Naive thymus-derived CD4-positive, alpha-beta T cell (primary cell): ENCODE measurements around the gene GYG1. TPM values are rescaled to one million over a fixed set of nuclear protein-coding genes. Genes with fewer than 3 reads are reported as not detected.

Experiments used
- ATAC-seq: fragments of 150-1000 bp; cut with Tn5 transposase; 2 replicates; pipeline ENCODE4 v1.10.0; 2021; ENCODE audit warnings: mild to moderate bottlenecking, moderate library complexity
- CTCF ChIA-PET: fragments of 350-600 bp; sonication (Branson Sonifier 250); formaldehyde crosslinking; loops from one replicate; lab custom pipeline; 2021; ENCODE audit warnings: antibody characterized with exemption; lab: Charles Lee
- POLR2A ChIA-PET: fragments of 350-600 bp; sonication (Branson Sonifier 250); formaldehyde crosslinking; loops from one replicate; lab custom pipeline; 2021; ENCODE audit warnings: antibody characterized with exemption, inconsistent platforms; lab: Charles Lee
- DNase-seq, 9 donors: peaks; one replicate each; pipeline versions ENCODE4 v3.0.0 to v3.0.0-alpha.2; 2020 to 2022; ENCODE audit warnings: mixed read lengths in 1 of 9
- H3K27ac ChIP-seq: one replicate; pipeline ENCODE4 v1.7.0; 2013; ENCODE audit warnings: mild to moderate bottlenecking, low read depth, low read length, moderate library complexity
- H3K27me3 ChIP-seq, 2 donors: one replicate each; pipeline ENCODE4 v1.7.0; 2013; ENCODE audit warnings: low read length in 2 of 2, mild to moderate bottlenecking in 2 of 2, moderate library complexity in 2 of 2; ENCODE audit not compliant: control insufficient read depth in 2 of 2, insufficient read depth in 2 of 2
- H3K36me3 ChIP-seq, 3 experiments: 1 replicate in 2 of 3; 2 replicates in 1 of 3; pipeline ENCODE4 v1.7.0; 2013; ENCODE audit warnings: low read length in 3 of 3, mild to moderate bottlenecking in 3 of 3, moderate library complexity in 1 of 3; ENCODE audit not compliant: insufficient read depth in 3 of 3, control insufficient read depth in 2 of 3
- H3K4me1 ChIP-seq, 2 donors: one replicate each; pipeline ENCODE4 v1.7.0; 2013; ENCODE audit warnings: low read length in 2 of 2, mild to moderate bottlenecking in 2 of 2, moderate library complexity in 1 of 2; ENCODE audit not compliant: control insufficient read depth in 2 of 2, insufficient read depth in 2 of 2
- H3K4me3 ChIP-seq: 2 replicates; pipeline ENCODE4 v1.7.0; 2013; ENCODE audit warnings: mild to moderate bottlenecking, low read length
- H3K9me3 ChIP-seq, 3 experiments: 1 replicate in 2 of 3; 2 replicates in 1 of 3; pipeline ENCODE4 v1.7.0; 2013; ENCODE audit warnings: low read length in 3 of 3; ENCODE audit not compliant: control insufficient read depth in 2 of 3
- H3K27ac Mint-ChIP-seq, 9 donors: one replicate each; pipeline ENCODE4 v1.8.0; 2020 to 2022; ENCODE audit warnings: mixed read lengths in 9 of 9, mild to moderate bottlenecking in 8 of 9, moderate library complexity in 5 of 9, inconsistent platforms in 2 of 9
- H3K27me3 Mint-ChIP-seq, 5 donors: one replicate each; pipeline ENCODE4 v1.8.0; 2021 to 2022; ENCODE audit warnings: mixed read lengths in 5 of 5, mild to moderate bottlenecking in 1 of 5
- H3K36me3 Mint-ChIP-seq, 5 donors: one replicate each; pipeline ENCODE4 v1.8.0; 2020 to 2022; ENCODE audit warnings: mixed read lengths in 5 of 5, mild to moderate bottlenecking in 3 of 5, inconsistent platforms in 1 of 5
- H3K4me1 Mint-ChIP-seq, 7 donors: one replicate each; pipeline ENCODE4 v1.8.0; 2020 to 2022; ENCODE audit warnings: mixed read lengths in 7 of 7, mild to moderate bottlenecking in 3 of 7, inconsistent platforms in 1 of 7
- H3K4me3 Mint-ChIP-seq, 10 donors: one replicate each; pipeline ENCODE4 v1.8.0; 2020 to 2022; ENCODE audit warnings: mild to moderate bottlenecking in 10 of 10, mixed read lengths in 10 of 10, moderate library complexity in 6 of 10, inconsistent platforms in 2 of 10
- H3K9me3 Mint-ChIP-seq, 11 donors: one replicate each; pipeline ENCODE4 v1.8.0; 2020 to 2022; ENCODE audit warnings: mixed read lengths in 11 of 11, mild to moderate bottlenecking in 4 of 11, inconsistent platforms in 1 of 11, moderate library complexity in 1 of 11
- intact Hi-C, 2 donors: fragments of 100-400 bp; cut with micrococcal nuclease; formaldehyde crosslinking; loops; one replicate each; pipeline ENCODE4 v1.15.1; 2023
- polyA plus RNA-seq, 2 donors: library from polyadenylated mRNA; unstranded; fragments of 300-500 nt; fragmentation: Illumina TruSeq; gene quantifications; one replicate each; pipeline ENCODE4 v1.2.3, GENCODE V29; 2021
- total RNA-seq, 6 experiments: library from RNA in 5 of 6; stranded (reverse) in 5 of 6; gene quantifications; 1 replicate in 5 of 6; 2 replicates in 1 of 6; pipeline ENCODE4 v1.2.3 and lab custom pipeline; 2021 to 2026

GYG1 gene
- total and polyA plus RNA-seq, 7 experiments from 2014 or later = 15.5 to 39.3 (median 28.0) TPM

GRCh38 chr3:149055575-149055974 lies 64.2 kb downstream of the GYG1 start:
- POLR2A ChIA-PET = no interaction called here
- no peak for DNase-seq
- Mint-ChIP-seq H3K4me3 (no peak overlapping the region), H3K27ac (no peak overlapping the region), H3K27me3 (no peaks in the 10 kb centered on the region), H3K36me3 (peaks cover 21 to 75% (median 63%) of the 10 kb centered on the region in 5 donors), H3K9me3 (peaks cover 0 to 11% (median 0%) of the 10 kb centered on the region in 11 donors), H3K4me1 (peaks cover 0 to 2% (median 0%) of the 10 kb centered on the region in 7 donors)
- H3K27ac ChIP-seq = no peak overlapping the region
- intact Hi-C loops = no loop called here
- no peaks in the 10 kb centered on the region for H3K27me3 ChIP-seq
- peaks cover 4 to 42% (median 6%) of the 10 kb centered on the region in 3 experiments for H3K36me3 ChIP-seq
- H3K4me1 ChIP-seq = no peaks in the 10 kb centered on the region
- no peaks in the 10 kb centered on the region for H3K9me3 ChIP-seq
- ATAC-seq = no peak
- no peak overlapping the region for H3K4me3 ChIP-seq
- CTCF ChIA-PET = no interaction called here

GRCh38 chr3:149058198-149058597 lies 66.9 kb downstream of the GYG1 start:
- ATAC-seq (no peak), DNase-seq (no peak)
- intact Hi-C loops = no loop called here
- H3K36me3 ChIP-seq = peaks cover 6 to 36% (median 7%) of the 10 kb centered on the region in 3 experiments
- Mint-ChIP-seq H3K9me3 (peaks cover 0 to 7% (median 0%) of the 10 kb centered on the region in 11 donors), H3K36me3 (peaks cover 16 to 59% (median 52%) of the 10 kb centered on the region in 5 donors), H3K27me3 (no peaks in the 10 kb centered on the region), H3K4me3 (no peak overlapping the region), H3K27ac (no peak overlapping the region), H3K4me1 (no peaks in the 10 kb centered on the region)
- CTCF ChIA-PET = no interaction called here
- no peak overlapping the region for H3K27ac ChIP-seq
- no peak overlapping the region for H3K4me3 ChIP-seq
- no peaks in the 10 kb centered on the region for H3K9me3 ChIP-seq
- no peaks in the 10 kb centered on the region for H3K27me3 ChIP-seq
- POLR2A ChIA-PET = no interaction called here
- no peaks in the 10 kb centered on the region for H3K4me1 ChIP-seq

GRCh38 chr3:149058602-149059001 lies 67.3 kb downstream of the GYG1 start:
- H3K36me3 Mint-ChIP-seq = peaks cover 16 to 57% (median 48%) of the 10 kb centered on the region in 5 donors
- no peak overlapping the region for H3K27ac ChIP-seq
- H3K4me1 Mint-ChIP-seq = no peaks in the 10 kb centered on the region
- H3K9me3 ChIP-seq = no peaks in the 10 kb centered on the region
- CTCF ChIA-PET = no interaction called here
- intact Hi-C loops = no loop called here
- no peak for DNase-seq
- H3K36me3 ChIP-seq = peaks cover 6 to 32% (median 7%) of the 10 kb centered on the region in 3 experiments
- H3K4me3 Mint-ChIP-seq = no peak overlapping the region
- H3K27me3 Mint-ChIP-seq = no peaks in the 10 kb centered on the region
- H3K27ac Mint-ChIP-seq = peak overlapping the region in 1 of 9 donors; percentile 24
- H3K27me3 ChIP-seq = no peaks in the 10 kb centered on the region
- H3K9me3 Mint-ChIP-seq = peaks cover 0 to 5% (median 0%) of the 10 kb centered on the region in 11 donors
- POLR2A ChIA-PET = no interaction called here
- no peaks in the 10 kb centered on the region for H3K4me1 ChIP-seq
- H3K4me3 ChIP-seq = no peak overlapping the region
- ATAC-seq = no peak

- H3K27me3 ChIP-seq = no peaks in the 10 kb centered on the region
- ATAC-seq (no peak), DNase-seq (no peak)
- intact Hi-C loops = no loop called here
- ChIA-PET CTCF (no interaction called here), POLR2A (no interaction called here)
- Mint-ChIP-seq H3K36me3 (peaks cover 4 to 46% (median 34%) of the 10 kb centered on the region in 5 donors), H3K4me1 (no peaks in the 10 kb centered on the region), H3K27me3 (no peaks in the 10 kb centered on the region), H3K4me3 (no peak overlapping the region), H3K27ac (no peak overlapping the region), H3K9me3 (no peaks in the 10 kb centered on the region)
- no peak overlapping the region for H3K4me3 ChIP-seq
- no peak overlapping the region for H3K27ac ChIP-seq
- H3K4me1 ChIP-seq = no peaks in the 10 kb centered on the region
- H3K36me3 ChIP-seq = peaks cover 0 to 13% (median 7%) of the 10 kb centered on the region in 3 experiments
- no peaks in the 10 kb centered on the region for H3K9me3 ChIP-seq
Measured at GRCh38 chr3:149061776-149062175, 70.4 kb downstream of the GYG1 start.

GRCh38 chr3:149067883-149068282 lies 76.5 kb downstream of the GYG1 start:
- H3K27ac ChIP-seq = no peak overlapping the region
- intact Hi-C loops = no loop called here
- no peaks in the 10 kb centered on the region for H3K27me3 ChIP-seq
- Mint-ChIP-seq H3K4me3 (no peak overlapping the region), H3K27me3 (no peaks in the 10 kb centered on the region), H3K27ac (no peak overlapping the region), H3K9me3 (no peaks in the 10 kb centered on the region), H3K36me3 (peaks cover 0 to 40% (median 22%) of the 10 kb centered on the region in 5 donors), H3K4me1 (no peaks in the 10 kb centered on the region)
- POLR2A ChIA-PET = no interaction called here
- H3K9me3 ChIP-seq = no peaks in the 10 kb centered on the region
- no peak overlapping the region for H3K4me3 ChIP-seq
- no peaks in the 10 kb centered on the region for H3K4me1 ChIP-seq
- CTCF ChIA-PET = no interaction called here
- no peak for DNase-seq
- no peak for ATAC-seq
- H3K36me3 ChIP-seq = peaks cover 0 to 20% (median 8%) of the 10 kb centered on the region in 3 experiments

Other genes with a start within 250 kb of the GYG1 start
- not detected for gene CPB1, start 163.7 kb upstream of the GYG1 start, total RNA-seq
- gene CPB1, start 163.7 kb upstream of the GYG1 start, polyA plus RNA-seq = not detected
- 1 to 10 TPM in 2 of 5 experiments, not detected in 3; 4.1 to 9.9 TPM for gene CPA3, start 126.2 kb upstream of the GYG1 start, total RNA-seq
- not detected for gene CPA3, start 126.2 kb upstream of the GYG1 start, polyA plus RNA-seq
- gene HLTF, start 95.0 kb downstream of the GYG1 start, total RNA-seq = 10 to 100 TPM in 4 of 5 experiments, 1 to 10 TPM in 1; 9.1 to 26.5 (median 17.3) TPM
- 10 to 100 TPM; 18.5 to 26.1 TPM for gene HLTF, start 95.0 kb downstream of the GYG1 start, polyA plus RNA-seq
- gene HPS3, start 138.1 kb downstream of the GYG1 start, total RNA-seq = 10 to 100 TPM; 13.6 to 25.8 (median 23.4) TPM
- gene HPS3, start 138.1 kb downstream of the GYG1 start, polyA plus RNA-seq = 10 to 100 TPM; 32.9 to 33.5 TPM
- under 1 TPM in 1 of 5 experiments, not detected in 4; 0.69 TPM for gene CP, start 230.3 kb downstream of the GYG1 start, total RNA-seq
- gene CP, start 230.3 kb downstream of the GYG1 start, polyA plus RNA-seq = 1 to 10 TPM in 1 of 2 donors, under 1 TPM in 1; 0.43 to 1.3 TPM